Esophagus squamous epithelium (tissue), 4 donors: Measurements from ENCODE around the gene EGFL8.

Experiments used
- POLR2A ChIP-seq, 4 donors: fragments of 450-650 bp; IDR thresholded peaks; one replicate each; pipeline ENCODE4 v1.6.1; 2017; ENCODE audit warnings: antibody characterized with exemption in 4 of 4, mild to moderate bottlenecking in 4 of 4, moderate library complexity in 3 of 4
- TF ChIP-seq, protein P1 (sequence below), 6 experiments: fragments of 450-650 bp in 4 of 6; fragments of 200-600 bp in 2 of 6; sonication (generic) in 2 of 6; IDR thresholded peaks; one replicate each; pipeline ENCODE4 v1.5.1; 2016 to 2019; ENCODE audit warnings: antibody characterized with exemption in 6 of 6, mild to moderate bottlenecking in 4 of 6, moderate library complexity in 4 of 6

- TF ChIP-seq, protein P1, sequence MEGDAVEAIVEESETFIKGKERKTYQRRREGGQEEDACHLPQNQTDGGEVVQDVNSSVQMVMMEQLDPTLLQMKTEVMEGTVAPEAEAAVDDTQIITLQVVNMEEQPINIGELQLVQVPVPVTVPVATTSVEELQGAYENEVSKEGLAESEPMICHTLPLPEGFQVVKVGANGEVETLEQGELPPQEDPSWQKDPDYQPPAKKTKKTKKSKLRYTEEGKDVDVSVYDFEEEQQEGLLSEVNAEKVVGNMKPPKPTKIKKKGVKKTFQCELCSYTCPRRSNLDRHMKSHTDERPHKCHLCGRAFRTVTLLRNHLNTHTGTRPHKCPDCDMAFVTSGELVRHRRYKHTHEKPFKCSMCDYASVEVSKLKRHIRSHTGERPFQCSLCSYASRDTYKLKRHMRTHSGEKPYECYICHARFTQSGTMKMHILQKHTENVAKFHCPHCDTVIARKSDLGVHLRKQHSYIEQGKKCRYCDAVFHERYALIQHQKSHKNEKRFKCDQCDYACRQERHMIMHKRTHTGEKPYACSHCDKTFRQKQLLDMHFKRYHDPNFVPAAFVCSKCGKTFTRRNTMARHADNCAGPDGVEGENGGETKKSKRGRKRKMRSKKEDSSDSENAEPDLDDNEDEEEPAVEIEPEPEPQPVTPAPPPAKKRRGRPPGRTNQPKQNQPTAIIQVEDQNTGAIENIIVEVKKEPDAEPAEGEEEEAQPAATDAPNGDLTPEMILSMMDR (IDR thresholded peaks at IDR 0.05): no peak
- no peak for TF ChIP-seq POLR2A (IDR thresholded peaks at IDR 0.05)
Measured at GRCh38 chr6:32133786-32134185, 30.6 kb upstream of the EGFL8 start.
